ENCODE results near the gene TMX2. TPM values are rescaled to one million over a fixed set of nuclear protein-coding genes. Genes with fewer than 3 reads are reported as not detected.
"Not testable (repeated sequence)": the region's sequence is repeated elsewhere in the genome, so short reads cannot be mapped to it uniquely, and the experiment has no call there.

The TMX2 gene
- total RNA-seq, 4 donors from 2014 or later, result 44.0 to 52.1 (median 50.0) TPM

DNA sequence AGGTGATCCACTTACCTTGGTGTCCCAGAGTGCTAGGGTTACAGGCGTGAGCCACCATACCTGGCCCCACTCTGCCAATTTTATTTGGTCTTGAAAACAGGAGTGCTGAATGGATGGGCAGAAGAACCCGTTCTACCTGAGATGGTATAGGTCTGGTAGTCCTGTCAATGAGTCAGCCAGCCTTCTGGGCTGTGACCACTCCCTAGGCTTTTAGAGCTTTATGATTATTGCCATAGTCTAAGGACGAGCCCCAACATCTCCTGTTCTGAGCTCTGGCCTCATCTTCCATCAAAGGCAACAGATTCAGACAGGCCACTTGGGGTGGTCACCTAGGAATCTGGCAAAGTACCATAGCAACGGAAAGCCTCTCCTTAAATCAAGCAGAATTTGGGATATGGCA lies 33.0 kb upstream of the TMX2 start:
- peaks cover 0 to 36% (median 0%) of the 10 kb centered on the region in 3 donors for H3K4me1 ChIP-seq
- H3K27me3 ChIP-seq, result no peaks in the 10 kb centered on the region
- peaks cover 0 to 70% of the 10 kb centered on the region in 2 donors for H3K36me3 ChIP-seq
- ATAC-seq, result no peak
- H3K9me3 ChIP-seq, result no peaks in the 10 kb centered on the region
- TF ChIP-seq EP300 (IDR thresholded peaks at IDR 0.05) (no peak), POLR2A (IDR thresholded peaks at IDR 0.05) (no peak)
- TF ChIP-seq, protein P1, sequence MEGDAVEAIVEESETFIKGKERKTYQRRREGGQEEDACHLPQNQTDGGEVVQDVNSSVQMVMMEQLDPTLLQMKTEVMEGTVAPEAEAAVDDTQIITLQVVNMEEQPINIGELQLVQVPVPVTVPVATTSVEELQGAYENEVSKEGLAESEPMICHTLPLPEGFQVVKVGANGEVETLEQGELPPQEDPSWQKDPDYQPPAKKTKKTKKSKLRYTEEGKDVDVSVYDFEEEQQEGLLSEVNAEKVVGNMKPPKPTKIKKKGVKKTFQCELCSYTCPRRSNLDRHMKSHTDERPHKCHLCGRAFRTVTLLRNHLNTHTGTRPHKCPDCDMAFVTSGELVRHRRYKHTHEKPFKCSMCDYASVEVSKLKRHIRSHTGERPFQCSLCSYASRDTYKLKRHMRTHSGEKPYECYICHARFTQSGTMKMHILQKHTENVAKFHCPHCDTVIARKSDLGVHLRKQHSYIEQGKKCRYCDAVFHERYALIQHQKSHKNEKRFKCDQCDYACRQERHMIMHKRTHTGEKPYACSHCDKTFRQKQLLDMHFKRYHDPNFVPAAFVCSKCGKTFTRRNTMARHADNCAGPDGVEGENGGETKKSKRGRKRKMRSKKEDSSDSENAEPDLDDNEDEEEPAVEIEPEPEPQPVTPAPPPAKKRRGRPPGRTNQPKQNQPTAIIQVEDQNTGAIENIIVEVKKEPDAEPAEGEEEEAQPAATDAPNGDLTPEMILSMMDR (IDR thresholded peaks at IDR 0.05), result no peak
- no peak overlapping the region for H3K27ac ChIP-seq
- no peak overlapping the region for H3K4me3 ChIP-seq
- WGBS, 2 donors (ENCODE audit: low coverage in 1 of 2), result 100% methylated on average over 2 of the region's 4 CpGs; no CpG with 5 or more reads in 1 of the 2 donors

DNA sequence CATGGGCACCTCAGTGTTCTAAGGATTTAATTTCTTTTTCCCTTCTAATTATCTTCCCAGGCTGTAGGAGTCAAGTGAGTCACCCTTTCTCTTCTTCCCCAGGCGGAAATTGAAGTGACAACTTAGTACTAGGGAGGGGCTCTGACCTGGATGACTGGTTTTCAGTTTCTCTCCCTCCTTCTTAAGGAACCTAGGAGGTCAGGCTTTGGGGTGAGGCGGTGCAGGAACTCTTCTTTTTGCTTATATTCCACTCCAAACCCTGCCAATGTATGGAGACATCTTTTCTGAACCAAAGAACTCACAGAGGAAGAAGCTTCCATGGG lies 31.9 kb upstream of the TMX2 start:
- WGBS, 2 donors (ENCODE audit: low coverage in 1 of 2), result 82 to 100% methylated on average over 1 to 2 of the region's 2 CpGs
- H3K9me3 ChIP-seq, result no peaks in the 10 kb centered on the region
- TF ChIP-seq POLR2A (IDR thresholded peaks at IDR 0.05), result no peak
- no peak for TF ChIP-seq POLR2AphosphoS5 (IDR thresholded peaks at IDR 0.05)
- no peak for TF ChIP-seq EP300 (IDR thresholded peaks at IDR 0.05)
- TF ChIP-seq, protein P1 (IDR thresholded peaks at IDR 0.05), result no peak
- H3K4me3 ChIP-seq, result no peak overlapping the region
- ATAC-seq, result no peak
- H3K27ac ChIP-seq, result no peak overlapping the region
- H3K27me3 ChIP-seq, result no peaks in the 10 kb centered on the region
- H3K36me3 ChIP-seq, result peaks cover 0 to 70% of the 10 kb centered on the region in 2 donors
- H3K4me1 ChIP-seq, result peaks cover 0 to 25% (median 0%) of the 10 kb centered on the region in 3 donors

DNA sequence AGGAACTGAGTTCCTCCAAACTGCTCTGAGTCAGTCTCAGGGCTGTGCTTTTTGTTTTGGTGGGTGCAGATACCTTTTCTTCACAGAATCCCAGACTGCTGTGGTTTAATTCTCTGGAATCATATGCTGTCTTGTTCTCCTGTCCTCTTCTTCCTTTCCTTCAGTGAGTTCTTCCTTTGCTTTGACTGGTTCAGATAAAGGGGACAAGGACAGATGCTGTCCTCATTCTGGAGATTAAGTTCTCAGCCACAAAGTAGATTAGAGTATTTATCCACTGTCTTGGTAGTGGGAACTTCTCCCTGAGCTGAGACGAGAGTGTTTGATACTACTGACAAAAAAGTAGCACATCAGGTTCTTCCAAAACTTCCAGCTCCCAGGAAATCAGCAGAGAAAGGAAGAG lies 31.2 kb upstream of the TMX2 start:
- no peak for TF ChIP-seq POLR2A (IDR thresholded peaks at IDR 0.05)
- TF ChIP-seq, protein P1 (IDR thresholded peaks at IDR 0.05), result no peak
- TF ChIP-seq POLR2AphosphoS5 (IDR thresholded peaks at IDR 0.05), result no peak
- TF ChIP-seq EP300 (IDR thresholded peaks at IDR 0.05), result no peak

DNA sequence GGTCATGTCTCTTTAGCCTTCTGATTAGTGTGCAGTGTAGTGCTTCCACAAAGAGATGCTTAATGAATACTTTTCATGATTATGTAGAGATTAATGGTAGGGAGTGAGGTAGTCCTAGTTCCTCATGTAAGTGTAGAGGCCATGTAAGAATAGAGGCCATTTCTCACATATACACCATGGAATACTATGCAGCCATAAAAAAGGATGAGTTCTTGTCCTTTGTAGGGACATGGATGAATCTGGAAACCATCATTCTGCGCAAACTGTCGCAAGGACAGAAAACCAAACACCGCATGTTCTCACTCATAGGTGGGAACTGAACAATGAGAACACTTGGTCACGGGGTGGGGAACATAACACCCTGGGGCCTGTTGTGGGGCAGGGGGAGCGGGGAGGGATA lies 21.9 kb upstream of the TMX2 start:
- ATAC-seq, H3K4me3 ChIP-seq, H3K27me3 ChIP-seq, H3K27ac ChIP-seq, H3K9me3 ChIP-seq, H3K4me1 ChIP-seq: not testable (repeated sequence)
- peaks cover 3 to 100% of the 10 kb centered on the region in 2 donors for H3K36me3 ChIP-seq
- 97% methylated on average over 5 of the region's 5 CpGs; no CpG with 5 or more reads in 1 of the 2 donors for WGBS, 2 donors (ENCODE audit: low coverage in 1 of 2)

More for the DNA sequence above, 31.2 kb upstream of the TMX2 start:
- 57% methylated on average over 1 of the region's 1 CpG for WGBS, 2 donors (ENCODE audit: low coverage in 1 of 2)
- no peak overlapping the region for H3K4me3 ChIP-seq
- no peaks in the 10 kb centered on the region for H3K9me3 ChIP-seq
- H3K36me3 ChIP-seq, result peaks cover 0 to 70% of the 10 kb centered on the region in 2 donors
- no peaks in the 10 kb centered on the region for H3K27me3 ChIP-seq
- H3K4me1 ChIP-seq, result peaks cover 0 to 18% (median 0%) of the 10 kb centered on the region in 3 donors
- no peak for ATAC-seq
- H3K27ac ChIP-seq, result no peak overlapping the region

DNA sequence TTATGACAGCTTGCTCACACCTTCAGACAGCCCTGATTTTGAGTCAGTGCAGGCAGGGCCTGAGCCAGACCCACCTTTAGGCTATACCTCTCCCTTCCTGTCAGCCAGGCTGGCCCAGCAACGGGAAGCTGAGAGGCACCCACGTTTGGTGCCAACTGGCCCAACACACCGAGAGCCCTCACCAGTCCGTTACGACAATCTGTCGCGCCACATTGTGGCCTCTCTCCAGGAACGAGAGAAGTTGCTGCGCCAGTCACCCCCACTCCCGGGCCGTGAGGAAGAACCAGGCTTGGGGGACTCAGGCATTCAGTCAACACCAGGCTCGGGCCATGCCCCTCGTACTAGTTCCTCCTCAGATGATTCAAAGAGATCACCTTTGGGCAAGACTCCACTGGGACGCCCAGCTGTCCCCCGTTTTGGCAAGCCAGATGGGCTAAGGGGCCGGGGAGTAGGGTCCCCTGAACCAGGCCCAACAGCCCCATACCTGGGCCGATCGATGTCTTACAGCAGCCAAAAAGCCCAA lies 13.5 kb upstream of the TMX2 start:
- Histone ChIP-seq H3K36me3 (peaks cover 0 to 98% of the 10 kb centered on the region in 2 donors), H3K27ac (no peak overlapping the region), H3K4me3 (no peak overlapping the region), H3K4me1 (no peaks in the 10 kb centered on the region), H3K27me3 (no peaks in the 10 kb centered on the region), H3K9me3 (no peaks in the 10 kb centered on the region)
- TF ChIP-seq, protein P1 (IDR thresholded peaks at IDR 0.05), result no peak
- TF ChIP-seq POLR2AphosphoS5 (IDR thresholded peaks at IDR 0.05), result no peak
- TF ChIP-seq EP300 (IDR thresholded peaks at IDR 0.05), result no peak
- no peak for TF ChIP-seq POLR2A (IDR thresholded peaks at IDR 0.05)
- no CpG with 5 or more reads among the region's 18 CpGs for WGBS, 2 donors (ENCODE audit: low coverage in 1 of 2)
- ATAC-seq, result no peak

All from gastroesophageal sphincter (tissue), 4 donors.